ENCODE data around the gene DAPP1. TPM values are rescaled to one million over a fixed set of nuclear protein-coding genes. Genes with fewer than 3 reads are reported as not detected.

The DAPP1 gene
- total and polyA plus RNA-seq, 2 of the 8 experiments (the other 6 are each of a cell fraction or from before 2014, with no cell fraction given) = not detected

DNA sequence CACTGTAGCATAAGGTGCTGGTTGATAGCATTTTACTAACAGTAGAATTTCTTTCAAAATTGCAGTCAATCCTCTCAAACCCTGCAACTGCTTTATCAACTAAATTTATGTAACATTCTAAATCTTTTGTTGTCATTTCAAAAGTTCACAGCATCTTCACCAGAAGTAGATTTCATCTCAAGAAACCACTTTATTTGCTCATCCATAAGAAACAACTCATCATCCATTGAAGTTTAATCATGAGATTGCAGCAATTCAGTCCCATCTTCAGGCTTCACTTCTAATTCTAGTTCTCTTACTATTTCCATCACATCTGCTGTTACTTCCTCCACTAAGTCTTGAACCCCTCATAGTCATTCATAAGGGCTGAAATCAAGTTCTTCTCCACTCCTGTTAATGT lies 55.9 kb downstream of the DAPP1 start:
- Histone ChIP-seq H3K23me2 (ENCODE audit: low read depth, low read length) (no peaks in the 10 kb centered on the region), H3K9me3 (ENCODE audit: insufficient read depth in 2 of 2, low read depth in 1 of 2, low read length in 1 of 2) (no peaks in the 10 kb centered on the region), H4K91ac (replicated peaks; ENCODE audit: insufficient read length, low read length) (no peak overlapping the region), H3K18ac (ENCODE audit: extremely low read depth, low read length) (no peak overlapping the region), H3K4me1 (replicated peaks in 1 of 4; ENCODE audit: control insufficient read depth in 3 of 4, insufficient read depth in 4 of 4, low read length in 3 of 4) (peaks cover 0 to 4% (median under 1%) of the 10 kb centered on the region in 4 experiments; a peak in 1 of 7 replicates), H3K27me3 (replicated peaks in 1 of 4; ENCODE audit: control insufficient read depth in 3 of 4, extremely low read depth in 1 of 4, insufficient read depth in 3 of 4, low read length in 3 of 4) (no peaks in the 10 kb centered on the region), H3K23ac (ENCODE audit: insufficient read length) (no peak overlapping the region), H3K4me2 (ENCODE audit: insufficient read depth in 1 of 2, low read depth in 2 of 2, low read length in 2 of 2) (no peak overlapping the region), H2AK5ac (ENCODE audit: low read depth, low read length) (no peak overlapping the region), H3K4ac (replicated peaks; ENCODE audit: insufficient read length, low read depth, low read length) (no peak overlapping the region), H3K79me2 (ENCODE audit: control insufficient read depth in 1 of 2, insufficient read depth in 2 of 2, low read length in 2 of 2) (no peaks in the 10 kb centered on the region), H2BK5ac (ENCODE audit: low read depth, low read length) (no peak overlapping the region), H2BK120ac (replicated peaks; ENCODE audit: low read depth, low read length) (no peak overlapping the region), H4K20me1 (replicated peaks in 1 of 2; ENCODE audit: control insufficient read depth in 1 of 2, insufficient read depth in 2 of 2, low read length in 2 of 2) (no peaks in the 10 kb centered on the region), H3K27ac (ENCODE audit: low read depth, low read length) (no peak overlapping the region), H3K56ac (replicated peaks; ENCODE audit: insufficient read length, low read depth, low read length) (no peak overlapping the region), H3K4me3 (ENCODE audit: extremely low read depth in 1 of 4, insufficient read depth in 2 of 4, low read depth in 3 of 4, low read length in 4 of 4) (no peak overlapping the region), H2BK12ac (ENCODE audit: low read depth, low read length) (no peak overlapping the region), H3K9ac (replicated peaks in 1 of 4; ENCODE audit: extremely low read depth in 1 of 4, low read depth in 3 of 4, low read length in 3 of 4) (no peak overlapping the region), H3K79me1 (ENCODE audit: low read depth, low read length) (no peaks in the 10 kb centered on the region), H4K5ac (ENCODE audit: insufficient read length, low read depth, low read length) (no peak overlapping the region), H4K8ac (ENCODE audit: extremely low read depth, insufficient read depth, low read length) (no peak overlapping the region), H2BK20ac (ENCODE audit: low read length) (no peak overlapping the region), H3K14ac (ENCODE audit: insufficient read length) (no peak overlapping the region), H2BK15ac (ENCODE audit: low read length) (no peak overlapping the region), H2AFZ (ENCODE audit: low read length) (no peak overlapping the region), H3K36me3 (ENCODE audit: control insufficient read depth in 2 of 4, insufficient read depth in 4 of 4, low read length in 3 of 4) (no peaks in the 10 kb centered on the region)
- FAIRE-seq (no peak), DNase-seq (ENCODE audit: low read depth in 1 of 2, low spot score in 2 of 2) (no peak)
- ChIA-PET CTCF (ENCODE audit: partially characterized antibody) (no interaction called here), POLR2A (ENCODE audit: partially characterized antibody) (no interaction called here)
- TF ChIP-seq USF2 (IDR thresholded peaks at IDR 0.05; ENCODE audit: low read length) (no peak), CREB1 (IDR thresholded peaks at IDR 0.05) (no peak), CBX8 (IDR thresholded peaks at IDR 0.05; ENCODE audit: borderline replicate concordance, low read depth, low read length) (no peak), YY1 (IDR thresholded peaks at IDR 0.05; ENCODE audit: low read depth, low read length) (no peak), POLR2A (IDR thresholded peaks at IDR 0.05; ENCODE audit: control extremely low read depth in 1 of 2, low read depth in 2 of 2, low read length in 2 of 2) (no peak), NRF1 (IDR thresholded peaks at IDR 0.05; ENCODE audit: low read depth, low read length) (no peak), JUN (IDR thresholded peaks at IDR 0.05; ENCODE audit: low read depth, low read length) (no peak)
- TF ChIP-seq, protein P1, sequence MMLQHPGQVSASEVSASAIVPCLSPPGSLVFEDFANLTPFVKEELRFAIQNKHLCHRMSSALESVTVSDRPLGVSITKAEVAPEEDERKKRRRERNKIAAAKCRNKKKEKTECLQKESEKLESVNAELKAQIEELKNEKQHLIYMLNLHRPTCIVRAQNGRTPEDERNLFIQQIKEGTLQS (IDR thresholded peaks at IDR 0.05; ENCODE audit: insufficient read depth, low read depth, low read length) = no peak

All from H1 (cell line).